ENCODE data around the gene THYN1. TPM values are rescaled to one million over a fixed set of nuclear protein-coding genes. Genes with fewer than 3 reads are reported as not detected.

The THYN1 gene
- total RNA-seq, 1 donor from 2014 or later, result 89.4 TPM

GRCh38 chr11:134199531-134199930, 53.6 kb downstream of the THYN1 start:
- H3K36me3 ChIP-seq (ENCODE audit: control insufficient read depth, insufficient read depth, low read length), result no peaks in the 10 kb centered on the region
- TF ChIP-seq, protein P1, sequence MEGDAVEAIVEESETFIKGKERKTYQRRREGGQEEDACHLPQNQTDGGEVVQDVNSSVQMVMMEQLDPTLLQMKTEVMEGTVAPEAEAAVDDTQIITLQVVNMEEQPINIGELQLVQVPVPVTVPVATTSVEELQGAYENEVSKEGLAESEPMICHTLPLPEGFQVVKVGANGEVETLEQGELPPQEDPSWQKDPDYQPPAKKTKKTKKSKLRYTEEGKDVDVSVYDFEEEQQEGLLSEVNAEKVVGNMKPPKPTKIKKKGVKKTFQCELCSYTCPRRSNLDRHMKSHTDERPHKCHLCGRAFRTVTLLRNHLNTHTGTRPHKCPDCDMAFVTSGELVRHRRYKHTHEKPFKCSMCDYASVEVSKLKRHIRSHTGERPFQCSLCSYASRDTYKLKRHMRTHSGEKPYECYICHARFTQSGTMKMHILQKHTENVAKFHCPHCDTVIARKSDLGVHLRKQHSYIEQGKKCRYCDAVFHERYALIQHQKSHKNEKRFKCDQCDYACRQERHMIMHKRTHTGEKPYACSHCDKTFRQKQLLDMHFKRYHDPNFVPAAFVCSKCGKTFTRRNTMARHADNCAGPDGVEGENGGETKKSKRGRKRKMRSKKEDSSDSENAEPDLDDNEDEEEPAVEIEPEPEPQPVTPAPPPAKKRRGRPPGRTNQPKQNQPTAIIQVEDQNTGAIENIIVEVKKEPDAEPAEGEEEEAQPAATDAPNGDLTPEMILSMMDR (IDR thresholded peaks at IDR 0.05; ENCODE audit: insufficient read depth, low read length, poor library complexity, severe bottlenecking), result no peak
- DNase-seq (ENCODE audit: low read depth), result no peak

More at GRCh38 chr11:134199531-134199930, 53.6 kb downstream of the THYN1 start:
- Histone ChIP-seq H3K27me3 (ENCODE audit: control insufficient read depth, insufficient read depth, low read length) (no peaks in the 10 kb centered on the region), H3K4me3 (ENCODE audit: low read depth, low read length) (no peak overlapping the region)

Other genes starting within 250 kb of the THYN1 start
- 24.6 and 28.0 TPM in 2 replicates for gene JAM3, start 184.3 kb downstream of the THYN1 start, total RNA-seq
- 9.7 and 18.6 TPM in 2 replicates for gene NCAPD3, start 29.4 kb downstream of the THYN1 start, total RNA-seq
- gene VPS26B, start 28.7 kb downstream of the THYN1 start, total RNA-seq, result 26.9 and 28.6 TPM in 2 replicates
- 20.0 and 20.4 TPM in 2 replicates for gene ACAD8, start 216 bp upstream of the THYN1 start, total RNA-seq
- 0.75 and 1.2 TPM in 2 replicates for gene GLB1L3, start 23.0 kb upstream of the THYN1 start, total RNA-seq
- 14.8 and 16.3 TPM in 2 replicates for gene GLB1L2, start 78.6 kb upstream of the THYN1 start, total RNA-seq
- gene B3GAT1, start 158.9 kb upstream of the THYN1 start, total RNA-seq, result 0.48 and 0.71 TPM in 2 replicates